NCI-H748 treated with DMSO at 0.1 percent for 48 hours (cell line): ENCODE data around the gene ERLEC1.
"Not testable (repeated sequence)": the region's sequence is repeated elsewhere in the genome, so short reads cannot be mapped to it uniquely, and the experiment has no call there.

Experiments used
- DNase-seq: peaks from one replicate; lab custom pipeline; 2025; lab: John Stamatoyannopoulos, UW

ERLEC1 gene

GRCh38 chr2:53829980-53830290 is 43.1 kb downstream of the ERLEC1 start:
- not testable (repeated sequence) for DNase-seq

GRCh38 chr2:53840580-53840979 is 53.7 kb downstream of the ERLEC1 start:
- DNase-seq: no peak

GRCh38 chr2:53841651-53842050 is 54.8 kb downstream of the ERLEC1 start:
- not testable (repeated sequence) for DNase-seq

- DNase-seq: no peak
Observed at GRCh38 chr2:53842891-53843290, 56.0 kb downstream of the ERLEC1 start.

GRCh38 chr2:53843595-53843994 is 56.8 kb downstream of the ERLEC1 start:
- no peak for DNase-seq

- no peak for DNase-seq
Observed at GRCh38 chr2:53848062-53848461, 61.2 kb downstream of the ERLEC1 start.

GRCh38 chr2:53851052-53851757 is 64.4 kb downstream of the ERLEC1 start:
- not testable (repeated sequence) for DNase-seq

- DNase-seq: no peak
Observed at GRCh38 chr2:53852532-53852931, 65.7 kb downstream of the ERLEC1 start.

GRCh38 chr2:53854678-53855077 is 67.8 kb downstream of the ERLEC1 start:
- DNase-seq: no peak

GRCh38 chr2:53856272-53856671 is 69.4 kb downstream of the ERLEC1 start:
- DNase-seq: no peak

GRCh38 chr2:53859206-53860181 is 72.7 kb downstream of the ERLEC1 start, which contains the start of gene GPR75:
GPR75 (minus strand) TSS chr2:53859967; CDS start chr2:53854756, 5,211 bp downstream.
- no peak for DNase-seq

GRCh38 chr2:53861824-53862223 is 75.0 kb downstream of the ERLEC1 start:
- DNase-seq: no peak

GRCh38 chr2:53863538-53864227 is 76.8 kb downstream of the ERLEC1 start:
- no peak for DNase-seq

GRCh38 chr2:53865264-53865663 is 78.4 kb downstream of the ERLEC1 start:
- no peak for DNase-seq

GRCh38 chr2:53865962-53866361 is 79.1 kb downstream of the ERLEC1 start:
- DNase-seq: no peak

GRCh38 chr2:53867169-53867568 is 80.3 kb downstream of the ERLEC1 start:
- DNase-seq: no peak

- DNase-seq: no peak
Observed at GRCh38 chr2:53867773-53868172, 80.9 kb downstream of the ERLEC1 start.
